ENCODE data around the gene TAF12. TPM values are rescaled to one million over a fixed set of nuclear protein-coding genes. Genes with fewer than 3 reads are reported as not detected.
"Not testable (repeated sequence)": the region's sequence is repeated elsewhere in the genome, so short reads cannot be mapped to it uniquely, and the experiment has no call there.

TAF12 gene
- polyA plus RNA-seq, 3 donors = 14.1 to 31.2 (median 17.4) TPM

GRCh38 chr1:28594686-28595411 lies 48.0 kb downstream of the TAF12 start:
- 61 to 68% (median 63%) methylated on average over 7 of the region's 7 CpGs for WGBS, 3 donors
- not testable (repeated sequence) for H3K27ac ChIP-seq (ENCODE audit: low read depth, low read length)

GRCh38 chr1:28593988-28594356 lies 48.9 kb downstream of the TAF12 start:
- H3K27ac ChIP-seq (ENCODE audit: low read depth, low read length) = not testable (repeated sequence)
- 79 to 89% (median 85%) methylated on average over 3 of the region's 3 CpGs for WGBS, 3 donors

GRCh38 chr1:28592321-28593071 lies 50.4 kb downstream of the TAF12 start:
- 2 to 4% (median 3%) methylated on average over 60 to 81 of the region's 81 CpGs for WGBS, 3 donors
- no peak overlapping the region for H3K27ac ChIP-seq (ENCODE audit: low read depth, low read length)

GRCh38 chr1:28591708-28592320 lies 51.1 kb downstream of the TAF12 start, which contains the start of gene RAB42:
RAB42 (plus strand) TSS chr1:28592265; CDS start chr1:28592512, 247 bp downstream.
- 30 to 38% (median 36%) methylated on average over 9 to 13 of the region's 13 CpGs for WGBS, 3 donors
- no peak within 1 kb of the TSS for H3K27ac ChIP-seq (ENCODE audit: low read depth, low read length)

- WGBS, 3 donors = 87 to 95% (median 94%) methylated on average over 19 of the region's 19 CpGs
- not testable (repeated sequence) for H3K27ac ChIP-seq (ENCODE audit: low read depth, low read length)
These were observed 56.1 kb downstream of the TAF12 start for GRCh38 chr1:28586585-28587391.

- WGBS, 3 donors = 0 to 3% (median 1%) methylated on average over 10 of the region's 10 CpGs
- H3K27ac ChIP-seq (ENCODE audit: low read depth, low read length) = no peak overlapping the region
These were observed 60.6 kb downstream of the TAF12 start for GRCh38 chr1:28582248-28582615.

GRCh38 chr1:28581531-28582247 lies 61.2 kb downstream of the TAF12 start:
- peak overlapping the region; percentile 33 for H3K27ac ChIP-seq (ENCODE audit: low read depth, low read length)
- WGBS, 3 donors = 0 to 1% (median 0%) methylated on average over 72 to 75 of the region's 75 CpGs

- H3K27ac ChIP-seq (ENCODE audit: low read depth, low read length) = no peak overlapping the region
- WGBS, 3 donors = 0 to 2% (median 1%) methylated on average over 26 of the region's 26 CpGs
These were observed 61.9 kb downstream of the TAF12 start for GRCh38 chr1:28580722-28581530.

- no peak overlapping the region for H3K27ac ChIP-seq (ENCODE audit: low read depth, low read length)
- WGBS, 3 donors = 80 to 96% (median 91%) methylated on average over 1 of the region's 1 CpG
These were observed 63.5 kb downstream of the TAF12 start for GRCh38 chr1:28579401-28579800.

- WGBS, 3 donors = 79 to 85% (median 83%) methylated on average over 6 of the region's 6 CpGs
- H3K27ac ChIP-seq (ENCODE audit: low read depth, low read length) = no peak overlapping the region
These were observed 64.1 kb downstream of the TAF12 start for GRCh38 chr1:28578696-28579218.

GRCh38 chr1:28577738-28578536 lies 64.9 kb downstream of the TAF12 start:
- no peak overlapping the region for H3K27ac ChIP-seq (ENCODE audit: low read depth, low read length)
- WGBS, 3 donors = 73 to 78% (median 76%) methylated on average over 6 of the region's 6 CpGs

GRCh38 chr1:28577052-28577678 lies 65.7 kb downstream of the TAF12 start:
- WGBS, 3 donors = 83 to 96% (median 93%) methylated on average over 1 of the region's 1 CpG

GRCh38 chr1:28573564-28573963 lies 69.3 kb downstream of the TAF12 start:
- H3K27ac ChIP-seq (ENCODE audit: low read depth, low read length) = no peak overlapping the region
- 97 to 98% (median 97%) methylated on average over 11 of the region's 11 CpGs for WGBS, 3 donors

More at GRCh38 chr1:28577052-28577678, 65.7 kb downstream of the TAF12 start:
- no peak overlapping the region for H3K27ac ChIP-seq (ENCODE audit: low read depth, low read length)

- WGBS, 3 donors = 84 to 94% (median 89%) methylated on average over 12 of the region's 12 CpGs
- H3K27ac ChIP-seq (ENCODE audit: low read depth, low read length) = not testable (repeated sequence)
These were observed 70.0 kb downstream of the TAF12 start for GRCh38 chr1:28572891-28573290.

- 86 to 91% (median 89%) methylated on average over 4 of the region's 4 CpGs for WGBS, 3 donors
- no peak overlapping the region for H3K27ac ChIP-seq (ENCODE audit: low read depth, low read length)
These were observed 71.0 kb downstream of the TAF12 start for GRCh38 chr1:28571911-28572310.

- 88 to 92% (median 90%) methylated on average over 2 of the region's 2 CpGs for WGBS, 3 donors
- no peak overlapping the region for H3K27ac ChIP-seq (ENCODE audit: low read depth, low read length)
These were observed 75.9 kb downstream of the TAF12 start for GRCh38 chr1:28566931-28567330.
